H9 (cell line): ENCODE results near the gene AKAP14. TPM values are rescaled to one million over a fixed set of nuclear protein-coding genes. Genes with fewer than 3 reads are reported as not detected.

Source experiments
- DNase-seq: peaks from one replicate; pipeline ENCODE4 v3.0.0-alpha.2; 2017
- H2AFZ ChIP-seq: one replicate; pipeline ENCODE4 v1.6.1; 2013; ENCODE audit warnings: mild to moderate bottlenecking, low read length, control low read depth, moderate library complexity
- H2AK5ac ChIP-seq: 2 replicates; pipeline ENCODE4 v1.6.1; 2013; ENCODE audit warnings: low read length, control low read depth, mixed read lengths; ENCODE audit not compliant: insufficient read length
- H2BK120ac ChIP-seq: one replicate; pipeline ENCODE4 v1.6.1; 2013; ENCODE audit warnings: low read depth, mild to moderate bottlenecking, low read length, control low read depth, inconsistent platforms; ENCODE audit not compliant: poor library complexity, severe bottlenecking
- H2BK12ac ChIP-seq: 2 replicates; pipeline ENCODE4 v1.6.1; 2013; ENCODE audit warnings: low read length, control low read depth, mixed read lengths, low read depth; ENCODE audit not compliant: insufficient read length
- H2BK15ac ChIP-seq: 2 replicates; pipeline ENCODE4 v1.6.1; 2013; ENCODE audit warnings: low read depth, low read length, control low read depth
- H2BK20ac ChIP-seq: one replicate; pipeline ENCODE4 v1.6.1; 2013; ENCODE audit warnings: low read depth, mild to moderate bottlenecking, low read length, control low read depth, inconsistent platforms; ENCODE audit not compliant: poor library complexity, severe bottlenecking
- H2BK5ac ChIP-seq: 2 replicates; pipeline ENCODE4 v1.6.1; 2013; ENCODE audit warnings: low read length, control low read depth, mixed read lengths; ENCODE audit not compliant: insufficient read length
- H3K14ac ChIP-seq: 2 replicates; pipeline ENCODE4 v1.6.1; 2013; ENCODE audit warnings: low read length, control low read depth; ENCODE audit not compliant: insufficient read depth
- H3K18ac ChIP-seq: 2 replicates; pipeline ENCODE4 v1.6.1; 2013; ENCODE audit warnings: low read depth, mild to moderate bottlenecking, mixed read lengths, low read length, control low read depth; ENCODE audit not compliant: insufficient read length
- H3K23ac ChIP-seq: 2 replicates; pipeline ENCODE4 v1.6.1; 2013; ENCODE audit warnings: low read length, control low read depth, mixed read lengths, low read depth; ENCODE audit not compliant: insufficient read length
- H3K23me2 ChIP-seq: 2 replicates; pipeline ENCODE4 v1.6.1; 2013; ENCODE audit warnings: low read depth, mild to moderate bottlenecking, mixed read lengths, low read length, control low read depth; ENCODE audit not compliant: insufficient read length, poor library complexity, severe bottlenecking
- H3K27ac ChIP-seq: 2 replicates; pipeline ENCODE4 v1.5.1; 2013; ENCODE audit warnings: low read length, control low read depth, mixed read lengths, low read depth; ENCODE audit not compliant: insufficient read length
- H3K27me3 ChIP-seq: 2 replicates; pipeline ENCODE4 v1.6.1; 2013; ENCODE audit warnings: low read length, control low read depth, inconsistent platforms; ENCODE audit not compliant: insufficient read depth
- H3K4ac ChIP-seq: 2 replicates; pipeline ENCODE4 v1.6.1; 2013; ENCODE audit warnings: low read depth, mild to moderate bottlenecking, control low read depth, inconsistent platforms, low read length, moderate library complexity
- H3K4me1 ChIP-seq: 2 replicates; pipeline ENCODE4 v1.6.1; 2013; ENCODE audit warnings: low read length, control low read depth, inconsistent platforms; ENCODE audit not compliant: insufficient read depth
- H3K4me2 ChIP-seq: 2 replicates; pipeline ENCODE4 v1.6.1; 2013; ENCODE audit warnings: low read length, control low read depth, mixed read lengths; ENCODE audit not compliant: insufficient read length, insufficient read depth
- H3K56ac ChIP-seq: 2 replicates; pipeline ENCODE4 v1.6.1; 2013; ENCODE audit warnings: low read depth, mild to moderate bottlenecking, mixed read lengths, low read length, control low read depth; ENCODE audit not compliant: insufficient read length
- H3K79me1 ChIP-seq: 2 replicates; pipeline ENCODE4 v1.6.1; 2013; ENCODE audit warnings: low read depth, mild to moderate bottlenecking, moderate library complexity, low read length, control low read depth, inconsistent platforms; ENCODE audit not compliant: insufficient read depth, poor library complexity, severe bottlenecking
- H3K79me2 ChIP-seq: 2 replicates; pipeline ENCODE4 v1.6.1; 2013; ENCODE audit warnings: low read length, control low read depth, inconsistent platforms; ENCODE audit not compliant: insufficient read depth
- H3K9ac ChIP-seq: 2 replicates; pipeline ENCODE4 v1.6.1; 2013; ENCODE audit warnings: low read length, control low read depth, mixed read lengths; ENCODE audit not compliant: insufficient read length; ENCODE audit errors: extremely low read depth
- H3K9me3 ChIP-seq: one replicate; pipeline ENCODE4 v1.6.1; 2013; ENCODE audit warnings: low read depth, low read length, inconsistent platforms; ENCODE audit not compliant: control insufficient read depth
- H3T11ph ChIP-seq: one replicate; pipeline ENCODE4 v1.6.1; 2013; ENCODE audit warnings: mild to moderate bottlenecking, low read length, control low read depth, inconsistent platforms
- H4K20me1 ChIP-seq: one replicate; pipeline ENCODE4 v1.6.1; 2013; ENCODE audit not compliant: control insufficient read depth, insufficient read length, insufficient read depth
- H4K5ac ChIP-seq: 2 replicates; pipeline ENCODE4 v1.6.1; 2013; ENCODE audit warnings: low read depth, mild to moderate bottlenecking, mixed read lengths, low read length, control low read depth; ENCODE audit not compliant: insufficient read length
- H4K8ac ChIP-seq: replicated peaks from 2 replicates; pipeline ENCODE4 v1.6.1; 2013; ENCODE audit warnings: low read length, control low read depth, mixed read lengths, low read depth; ENCODE audit not compliant: insufficient read length
- H4K91ac ChIP-seq: 2 replicates; pipeline ENCODE4 v1.6.1; 2013; ENCODE audit warnings: low read depth, mild to moderate bottlenecking, moderate library complexity, mixed read lengths, low read length, control low read depth; ENCODE audit not compliant: insufficient read length
- H3K27ac Mint-ChIP-seq, 3 experiments: 2 replicates in 2 of 3; 3 replicates in 1 of 3; pipeline ENCODE4 v1.8.0; 2020 to 2021; ENCODE audit warnings: mixed read lengths in 3 of 3, mild to moderate bottlenecking in 1 of 3, moderate library complexity in 1 of 3
- H3K27me3 Mint-ChIP-seq: 2 replicates; pipeline ENCODE4 v1.8.0; 2021; ENCODE audit warnings: low read depth, mild to moderate bottlenecking, moderate library complexity, mixed read lengths
- H3K36me3 Mint-ChIP-seq, 3 experiments: 2 replicates in 2 of 3; 3 replicates in 1 of 3; pipeline ENCODE4 v1.8.0; 2020 to 2021; ENCODE audit warnings: low read depth in 3 of 3, mixed read lengths in 3 of 3; ENCODE audit not compliant: insufficient read depth in 1 of 3
- H3K4me1 Mint-ChIP-seq, 2 experiments: 2 replicates each; pipeline ENCODE4 v1.8.0; 2020; ENCODE audit warnings: mixed read lengths in 2 of 2
- H3K4me3 Mint-ChIP-seq, 2 experiments: 2 replicates in 1 of 2; 3 replicates in 1 of 2; pipeline ENCODE4 v1.8.0; 2020 to 2021; ENCODE audit warnings: mild to moderate bottlenecking in 2 of 2, mixed read lengths in 2 of 2, moderate library complexity in 1 of 2
- H3K9me3 Mint-ChIP-seq, 2 experiments: 2 replicates in 1 of 2; 3 replicates in 1 of 2; pipeline ENCODE4 v1.8.0; 2020; ENCODE audit warnings: mild to moderate bottlenecking in 2 of 2, mixed read lengths in 2 of 2, moderate library complexity in 1 of 2
- CTCF ChIP-seq: fragments of 200-600 bp; sonication (generic); conservative IDR thresholded peaks from 3 replicates; pipeline ENCODE4 v1.8.0; 2021; ENCODE audit warnings: antibody characterized with exemption, mild to moderate bottlenecking
- WGBS: extraction: QIAGEN DNeasy Blood & Tissue Kit; methylation state at CpG from one replicate; pipeline ENCODE4 v1.1.7; 2013; ENCODE audit warnings: missing lambda C conversion rate, low lambda C conversion rate, mixed read lengths; ENCODE audit not compliant: insufficient read length; ENCODE audit errors: extremely low coverage; 5-methylcytosine and 5-hydroxymethylcytosine counted together
- total RNA-seq: library from RNA; stranded (reverse); gene quantifications from 2 replicates; pipeline ENCODE4 v1.2.1, GENCODE V29; 2021

AKAP14 gene
- total RNA-seq, 1 experiment from 2014 or later: not detected

- H2AFZ ChIP-seq: no peak overlapping the region
- H2BK12ac ChIP-seq: no peak overlapping the region
- H3K23me2 ChIP-seq: no peaks in the 10 kb centered on the region
- peaks cover 2 to 7% (median 5%) of the 10 kb centered on the region in 3 experiments; a peak in 6 of 7 replicates for H3K36me3 Mint-ChIP-seq
- H4K8ac ChIP-seq: no peak overlapping the region
- no peak overlapping the region for H3K23ac ChIP-seq
- H3K27me3 Mint-ChIP-seq: no peaks in the 10 kb centered on the region
- H3K79me2 ChIP-seq: no peaks in the 10 kb centered on the region
- no peak overlapping the region for H3K56ac ChIP-seq
- no peak overlapping the region for H2BK20ac ChIP-seq
- H2BK5ac ChIP-seq: no peak overlapping the region
- H3K27ac ChIP-seq: no peak overlapping the region
- H3K9me3 Mint-ChIP-seq: peaks cover 44 to 57% of the 10 kb centered on the region in 2 experiments
- no peaks in the 10 kb centered on the region for H3K27me3 ChIP-seq
- no peak for DNase-seq
- H3K9me3 ChIP-seq: peaks cover 14% of the 10 kb centered on the region
- WGBS: no CpG with 5 or more reads among the region's 14 CpGs
- H3K4me2 ChIP-seq: peak overlapping the region; percentile 47
- no peaks in the 10 kb centered on the region for H3K79me1 ChIP-seq
- no peak overlapping the region for H3K14ac ChIP-seq
- no peak overlapping the region for H2BK120ac ChIP-seq
- H4K91ac ChIP-seq: no peak overlapping the region
- H3K4me1 Mint-ChIP-seq: peaks cover 0 to 9% of the 10 kb centered on the region in 2 experiments; a peak in 2 of 4 replicates
- no peak overlapping the region for H4K5ac ChIP-seq
- peak overlapping the region; percentile 60 to 95 (median 92) for H3K27ac Mint-ChIP-seq
- H3K9ac ChIP-seq: peak overlapping the region; percentile 56
- no peaks in the 10 kb centered on the region for H4K20me1 ChIP-seq
- peak overlapping the region; percentile 92 to 93 for H3K4me3 Mint-ChIP-seq
- H3T11ph ChIP-seq: no peak overlapping the region
- H3K4me1 ChIP-seq: no peaks in the 10 kb centered on the region
- no peak overlapping the region for H2BK15ac ChIP-seq
- TF ChIP-seq CTCF: no peak
- H3K4ac ChIP-seq: no peak overlapping the region
- no peak overlapping the region for H2AK5ac ChIP-seq
- no peak overlapping the region for H3K18ac ChIP-seq
These were observed 47.1 kb downstream of the AKAP14 start for GRCh38 chrX:119942831-119943184.
